ENCODE data around the gene RMI2.
"Not testable (repeated sequence)": the region's sequence is repeated elsewhere in the genome, so short reads cannot be mapped to it uniquely, and the experiment has no call there.

Gene RMI2

DNA sequence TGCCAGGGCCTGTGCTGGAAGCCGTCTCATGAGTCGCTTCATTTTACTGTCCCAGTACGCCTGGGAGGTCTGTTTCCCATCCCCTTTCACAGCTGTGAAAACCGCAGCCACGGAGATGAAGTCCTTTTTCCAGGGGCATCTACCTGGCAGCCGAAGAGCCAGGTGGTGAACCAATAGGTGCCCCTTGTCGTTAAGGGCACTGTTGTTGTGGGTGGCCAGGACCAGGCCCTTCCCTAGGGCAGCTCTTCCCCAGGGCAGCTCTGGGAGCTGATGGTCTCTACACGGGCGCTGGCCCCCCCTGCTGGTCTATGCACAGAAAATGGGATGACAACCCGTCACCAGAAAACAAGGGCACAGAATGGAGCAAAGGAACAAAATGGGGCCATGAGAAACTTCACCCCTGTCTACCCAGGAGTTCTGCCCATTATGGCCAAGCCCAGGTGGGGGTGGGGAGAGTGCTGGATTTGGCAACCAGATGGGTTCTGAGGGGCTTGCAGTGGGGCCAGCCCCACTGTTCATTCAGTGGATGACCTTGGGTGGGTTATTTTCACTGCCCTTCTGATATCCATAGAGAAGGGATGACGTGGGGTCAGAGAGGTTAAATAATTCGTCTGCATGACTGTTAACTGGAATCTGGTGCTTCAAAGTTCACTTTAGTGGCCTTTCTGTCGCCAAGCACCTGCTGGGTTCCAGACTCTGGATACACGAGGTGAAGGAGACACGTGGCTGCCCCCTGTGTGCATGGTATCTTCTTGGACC, 11.5 kb downstream of the RMI2 start:
- peak; percentile 60 for DNase-seq

- DNase-seq = no peak
Measured at GRCh38 chr16:11358531-11358930, 13.3 kb downstream of the RMI2 start.

- no peak for DNase-seq
Measured at GRCh38 chr16:11359370-11359769, 14.1 kb downstream of the RMI2 start.

- DNase-seq = no peak
Measured at GRCh38 chr16:11360641-11361373, 15.5 kb downstream of the RMI2 start.

DNA sequence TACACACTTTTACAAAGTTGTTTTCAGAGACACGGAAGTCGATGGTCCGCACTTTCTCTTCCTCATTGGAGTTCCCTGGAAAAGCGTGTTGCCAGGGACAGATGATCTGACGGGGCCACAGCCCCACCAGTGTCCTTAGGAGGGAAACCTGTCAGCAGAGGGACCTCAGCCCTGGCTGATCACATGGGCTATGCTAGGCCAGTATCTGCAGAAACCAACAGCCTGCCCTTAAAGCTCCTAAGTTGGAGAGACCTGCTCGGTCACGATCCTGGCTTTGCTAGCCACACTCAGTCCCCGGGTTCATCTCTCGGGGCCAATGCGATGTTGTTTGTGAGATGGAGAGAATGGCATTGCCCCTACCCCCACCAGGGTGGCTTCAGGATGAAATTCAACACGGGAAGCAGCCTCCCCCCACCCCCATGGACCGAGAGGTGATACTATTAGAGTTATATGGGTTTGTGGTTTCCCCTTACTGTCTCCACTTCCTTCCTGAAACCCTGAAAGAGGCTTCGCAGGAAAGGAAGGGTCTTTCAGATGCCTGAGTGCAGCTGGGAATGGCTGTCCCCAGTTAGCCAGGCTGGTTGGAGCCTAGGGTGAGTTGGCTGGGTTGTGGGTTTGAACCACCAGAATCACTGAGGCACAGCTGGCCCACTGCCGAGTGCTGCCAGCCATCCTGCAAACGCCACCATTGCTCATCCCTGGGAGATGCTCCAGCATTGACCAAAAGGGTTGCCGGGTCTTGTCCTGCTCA, 16.6 kb downstream of the RMI2 start:
- DNase-seq = peak; percentile 50

DNA sequence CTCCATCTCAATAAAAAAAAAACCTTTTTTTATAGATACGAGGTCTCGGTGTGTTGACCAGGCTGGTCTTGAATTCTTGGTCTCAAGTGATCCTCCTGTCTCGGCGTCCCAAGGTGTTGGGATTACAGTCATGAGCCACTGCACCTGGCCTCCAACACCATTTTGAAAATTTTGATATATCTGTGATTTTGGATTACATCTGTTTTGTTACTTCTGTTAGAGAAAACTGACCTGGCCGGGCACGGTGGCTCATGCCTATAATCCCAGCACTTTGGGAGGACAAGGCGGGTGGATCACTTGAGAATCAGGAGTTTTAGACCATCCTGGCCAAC, 18.6 kb downstream of the RMI2 start:
- no peak for DNase-seq

GRCh38 chr16:11367483-11367906, 22.2 kb downstream of the RMI2 start:
- no peak for DNase-seq

GRCh38 chr16:11370084-11370931, 25.0 kb downstream of the RMI2 start:
- DNase-seq = no peak

DNA sequence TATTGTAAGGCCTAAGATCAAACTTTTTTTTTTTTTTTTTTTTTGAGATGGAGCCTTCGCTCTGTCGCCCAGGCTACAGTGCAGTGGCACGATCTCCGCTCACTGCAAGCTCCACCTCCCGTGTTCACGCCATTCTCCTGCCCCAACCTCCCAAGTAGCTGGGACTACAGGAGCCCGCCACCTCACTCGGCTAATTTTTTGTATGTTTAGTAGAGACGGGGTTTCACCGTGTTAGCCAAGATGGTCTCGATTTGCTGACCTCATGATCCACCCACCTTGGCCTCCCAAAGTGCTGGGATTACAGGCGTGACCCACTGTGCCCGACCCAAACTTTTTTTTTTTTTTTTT, 25.6 kb downstream of the RMI2 start:
- DNase-seq = not testable (repeated sequence)

GRCh38 chr16:11372073-11372828, 27.0 kb downstream of the RMI2 start:
- no peak for DNase-seq

GRCh38 chr16:11372829-11373306, 27.6 kb downstream of the RMI2 start:
- DNase-seq = no peak

GRCh38 chr16:11374255-11374654, 29.0 kb downstream of the RMI2 start:
- DNase-seq = no peak

GRCh38 chr16:11377154-11377553, 31.9 kb downstream of the RMI2 start:
- DNase-seq = no peak

- DNase-seq = not testable (repeated sequence)
Measured at GRCh38 chr16:11378951-11379350, 33.7 kb downstream of the RMI2 start.

- peak; percentile 43 for DNase-seq
Measured at GRCh38 chr16:11379420-11379819, 34.2 kb downstream of the RMI2 start.

DNA sequence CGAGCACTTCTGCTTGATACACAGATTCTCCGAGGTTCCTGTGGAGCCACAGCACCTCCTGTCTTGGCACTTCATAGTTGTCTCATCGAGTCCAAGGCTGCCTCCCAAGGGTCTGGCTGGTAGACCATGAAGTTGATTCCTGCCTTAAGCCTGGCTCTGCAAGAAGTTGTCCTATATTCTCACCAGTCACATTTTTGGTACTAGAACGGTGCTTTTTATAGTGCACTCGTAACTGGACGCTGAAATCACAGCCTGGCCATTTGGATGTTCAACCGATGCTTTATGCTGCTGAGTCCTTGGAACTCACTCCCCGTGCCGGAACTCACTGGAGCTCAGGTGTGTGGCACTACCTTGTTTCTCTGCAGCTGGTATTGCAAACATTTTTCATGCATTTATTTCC, 35.6 kb downstream of the RMI2 start:
- no peak for DNase-seq

GRCh38 chr16:11383481-11384183, 38.4 kb downstream of the RMI2 start:
- no peak for DNase-seq

GRCh38 chr16:11384184-11384955, 39.1 kb downstream of the RMI2 start:
- DNase-seq = no peak

DNA sequence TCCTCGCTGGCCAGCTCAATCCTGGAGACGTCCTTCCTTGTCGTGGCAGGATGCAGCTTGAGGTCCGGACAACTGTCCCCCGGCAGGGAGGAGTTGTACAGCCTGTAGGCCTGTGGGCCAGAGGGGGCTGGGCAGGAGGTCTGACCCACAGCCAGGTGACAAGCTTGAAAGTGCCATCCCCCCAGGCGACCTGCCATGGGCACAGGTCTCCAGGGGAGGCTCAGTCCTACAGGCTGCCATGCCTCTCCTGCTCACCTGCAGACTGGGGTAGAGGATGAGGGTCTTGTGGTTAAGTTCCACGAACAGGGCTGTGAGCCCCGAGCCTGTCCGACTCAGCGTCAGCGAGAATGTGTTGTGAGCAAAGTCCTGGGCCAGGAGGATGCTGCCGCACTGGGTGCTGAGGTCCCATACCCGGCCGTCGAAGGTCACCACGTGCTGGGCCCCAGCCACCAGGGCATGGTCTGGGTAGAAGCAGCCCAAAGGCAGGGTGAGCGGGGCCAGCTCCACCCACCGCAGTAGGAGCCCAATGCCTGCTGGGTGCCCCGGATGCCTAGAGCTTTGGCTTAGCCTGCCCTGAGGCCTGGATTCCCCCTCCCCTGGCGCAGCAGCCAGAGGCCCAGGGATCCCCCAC, 39.8 kb downstream of the RMI2 start:
- no peak for DNase-seq

DNA sequence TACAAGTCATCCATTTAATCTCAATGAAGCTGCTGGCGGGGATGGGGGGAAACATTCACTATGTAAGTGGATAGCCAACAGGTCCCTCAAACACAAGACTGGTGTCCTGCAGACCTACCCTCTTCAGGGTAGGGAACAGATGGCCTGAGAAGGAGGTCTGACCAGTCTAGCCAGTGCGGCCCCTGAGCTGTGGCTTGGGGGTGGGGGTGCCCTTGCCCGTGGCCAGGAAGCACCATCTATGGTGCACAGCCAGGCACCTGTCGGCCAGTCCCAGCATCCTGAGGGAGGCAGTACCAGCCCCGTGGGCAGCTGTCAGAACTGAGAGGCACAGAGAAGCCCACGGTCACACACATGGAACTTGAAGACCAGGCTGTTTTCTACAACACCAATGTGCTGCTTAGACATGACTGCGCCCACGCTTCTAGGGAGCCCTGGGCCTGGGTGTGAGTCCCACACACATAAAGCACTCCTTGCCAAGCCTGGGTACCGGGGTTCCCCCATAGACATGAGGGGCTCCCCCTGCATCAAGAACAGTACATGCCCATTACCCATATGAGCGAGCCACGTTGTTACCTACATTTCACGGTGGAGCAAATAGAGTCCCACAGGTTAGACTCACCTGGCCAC, 40.9 kb downstream of the RMI2 start:
- DNase-seq = no peak
